ENCODE measurements around the gene KCNA5. TPM values are rescaled to one million over a fixed set of nuclear protein-coding genes. Genes with fewer than 3 reads are reported as not detected.

KCNA5 gene
- total and polyA plus RNA-seq, 2 experiments from 2014 or later: 0.31 to 0.44 TPM

- no peak for ATAC-seq
- no peaks in the 10 kb centered on the region for H3K36me3 Mint-ChIP-seq (ENCODE audit: low read depth)
- TF ChIP-seq EZH2phosphoT487 (IDR thresholded peaks at IDR 0.05; ENCODE audit: unreplicated experiment): no peak
- TF ChIP-seq STAT1 (IDR thresholded peaks at IDR 0.05; ENCODE audit: unreplicated experiment): no peak
- TF ChIP-seq CREB1 (CRISPR knock-in tag; IDR thresholded peaks at IDR 0.05; ENCODE audit: low read depth): no peak
- no peak for TF ChIP-seq ZNF331 (CRISPR knock-in tag; IDR thresholded peaks at IDR 0.05; ENCODE audit: low read depth)
- TF ChIP-seq ZNF462 (CRISPR knock-in tag; IDR thresholded peaks at IDR 0.05): no peak
- TF ChIP-seq EZH2 (IDR thresholded peaks at IDR 0.05; ENCODE audit: low read depth, unreplicated experiment): no peak
- TF ChIP-seq JUNB (IDR thresholded peaks at IDR 0.05; ENCODE audit: unreplicated experiment): no peak
- TF ChIP-seq CTCF (conservative IDR thresholded peaks at IDR 0.05; ENCODE audit: low read depth in 2 of 2): no peak
- no peak for TF ChIP-seq NANOG (IDR thresholded peaks at IDR 0.05; ENCODE audit: borderline replicate concordance)
- no peak for TF ChIP-seq REST (IDR thresholded peaks at IDR 0.05; ENCODE audit: unreplicated experiment)
- no peak for TF ChIP-seq ETS1 (IDR thresholded peaks at IDR 0.05)
- TF ChIP-seq ZNF114 (CRISPR knock-in tag; IDR thresholded peaks at IDR 0.05): no peak
- TF ChIP-seq POLR2AphosphoS5 (IDR thresholded peaks at IDR 0.05; ENCODE audit: low read depth): no peak
Observed at GRCh38 chr12:5016526-5016925, 27.2 kb upstream of the KCNA5 start.

More at GRCh38 chr12:5016526-5016925, 27.2 kb upstream of the KCNA5 start:
- no peak overlapping the region for H3K27ac Mint-ChIP-seq
- peaks cover 9% of the 10 kb centered on the region for H3K4me1 Mint-ChIP-seq
- DNase-seq (ENCODE audit: low spot score): no peak
- Histone ChIP-seq H2AFZ (no peak overlapping the region), H3K9me2 (ENCODE audit: insufficient read depth) (no peaks in the 10 kb centered on the region), H3K27ac (ENCODE audit: low read depth) (no peak overlapping the region), H3K79me2 (replicated peaks; ENCODE audit: insufficient read depth) (no peaks in the 10 kb centered on the region), H4K20me1 (replicated peaks; ENCODE audit: insufficient read depth) (no peaks in the 10 kb centered on the region), H3K36me3 (ENCODE audit: insufficient read depth) (no peaks in the 10 kb centered on the region), H3K4me2 (no peak overlapping the region), H3K27me3 (ENCODE audit: insufficient read depth) (no peaks in the 10 kb centered on the region), H3F3A (replicated peaks; ENCODE audit: low read depth) (no peaks in the 10 kb centered on the region), H3K4me3 (no peak overlapping the region), H3K4me1 (ENCODE audit: insufficient read depth) (no peaks in the 10 kb centered on the region)
- peaks cover 5% of the 10 kb centered on the region for H3K27me3 Mint-ChIP-seq (ENCODE audit: insufficient read depth, low read depth, poor library complexity)
- no peaks in the 10 kb centered on the region for H3K9me3 Mint-ChIP-seq
- no peak overlapping the region for H3K4me3 Mint-ChIP-seq

Measured in GM23338 (cell line).